Neuronal stem cell (in vitro differentiated cells): ENCODE results near the gene OSGEPL1.
A peak's percentile ranks its signal among the peaks of the same experiment; 100 is the strongest.
"Not testable (repeated sequence)": the region's sequence is repeated elsewhere in the genome, so short reads cannot be mapped to it uniquely, and the experiment has no call there.

Source experiments
- DNase-seq: peaks from one replicate; pipeline ENCODE4 v3.0.0-alpha.2; 2013; ENCODE audit warnings: low spot score
- H2AFZ ChIP-seq: one replicate; pipeline ENCODE4 v1.6.1; 2013; ENCODE audit warnings: mild to moderate bottlenecking, low read length, inconsistent platforms
- H2AK5ac ChIP-seq: 2 replicates; pipeline ENCODE4 v1.6.1; 2013; ENCODE audit warnings: low read depth, mild to moderate bottlenecking, inconsistent platforms, low read length, moderate library complexity, mixed read lengths
- H2BK120ac ChIP-seq: 2 replicates; pipeline ENCODE4 v1.6.1; 2013; ENCODE audit warnings: low read depth, mild to moderate bottlenecking, inconsistent platforms, low read length, moderate library complexity, mixed read lengths
- H2BK12ac ChIP-seq: one replicate; pipeline ENCODE4 v1.6.1; 2013; ENCODE audit warnings: low read length, inconsistent platforms
- H2BK15ac ChIP-seq: 2 replicates; pipeline ENCODE4 v1.6.1; 2013; ENCODE audit warnings: mild to moderate bottlenecking, low read length, inconsistent platforms, mixed read lengths
- H2BK5ac ChIP-seq: one replicate; pipeline ENCODE4 v1.6.1; 2013; ENCODE audit warnings: inconsistent platforms, mild to moderate bottlenecking, low read length, moderate library complexity
- H3K14ac ChIP-seq: one replicate; pipeline ENCODE4 v1.6.1; 2013; ENCODE audit warnings: low read length, inconsistent platforms
- H3K18ac ChIP-seq: 2 replicates; pipeline ENCODE4 v1.6.1; 2013; ENCODE audit warnings: low read length, inconsistent platforms
- H3K23ac ChIP-seq: 2 replicates; pipeline ENCODE4 v1.6.1; 2013; ENCODE audit warnings: low read depth, mild to moderate bottlenecking, mixed read lengths, low read length, inconsistent platforms; ENCODE audit not compliant: poor library complexity
- H3K27ac ChIP-seq: replicated peaks from 3 replicates; pipeline ENCODE4 v1.5.1; 2013; ENCODE audit warnings: low read length, inconsistent platforms
- H3K27me3 ChIP-seq, 3 experiments: 2 replicates each; pipeline ENCODE4 v1.6.1; 2013; ENCODE audit warnings: low read length in 3 of 3, mild to moderate bottlenecking in 2 of 3, inconsistent platforms in 1 of 3, low read depth in 1 of 3, mixed read lengths in 1 of 3, moderate library complexity in 1 of 3; ENCODE audit not compliant: control insufficient read depth in 3 of 3, insufficient read depth in 3 of 3
- H3K36me3 ChIP-seq, 2 donors: replicated peaks in 1 of 2; 2 replicates each; pipeline ENCODE4 v1.6.1; 2013; ENCODE audit warnings: low read length in 2 of 2; ENCODE audit not compliant: control insufficient read depth in 2 of 2, insufficient read depth in 2 of 2
- H3K4ac ChIP-seq: 2 replicates; pipeline ENCODE4 v1.6.1; 2013; ENCODE audit warnings: inconsistent platforms, mild to moderate bottlenecking, low read length, moderate library complexity
- H3K4me1 ChIP-seq, 2 donors: 1 replicate in 1 of 2; 2 replicates in 1 of 2; pipeline ENCODE4 v1.6.1; 2013; ENCODE audit warnings: low read length in 2 of 2, low read depth in 1 of 2; ENCODE audit not compliant: control insufficient read depth in 2 of 2, insufficient read depth in 1 of 2
- H3K4me2 ChIP-seq: one replicate; pipeline ENCODE4 v1.6.1; 2013; ENCODE audit warnings: mild to moderate bottlenecking, low read length, inconsistent platforms; ENCODE audit not compliant: insufficient read depth, poor library complexity, severe bottlenecking
- H3K4me3 ChIP-seq, 2 donors: 2 replicates each; pipeline ENCODE4 v1.5.1; 2013; ENCODE audit warnings: low read length in 2 of 2, mild to moderate bottlenecking in 2 of 2, inconsistent platforms in 1 of 2, moderate library complexity in 1 of 2
- H3K79me1 ChIP-seq: one replicate; pipeline ENCODE4 v1.6.1; 2013; ENCODE audit warnings: low read depth, mild to moderate bottlenecking, inconsistent platforms, low read length, moderate library complexity
- H3K9ac ChIP-seq: one replicate; pipeline ENCODE4 v1.6.1; 2013; ENCODE audit warnings: mild to moderate bottlenecking, low read depth, low read length, inconsistent platforms; ENCODE audit not compliant: poor library complexity
- H3K9me3 ChIP-seq, 2 donors: replicated peaks in 1 of 2; 2 replicates each; pipeline versions ENCODE3 to v1.6.1; 2013; ENCODE audit warnings: low read length in 2 of 2, mild to moderate bottlenecking in 2 of 2, inconsistent platforms in 1 of 2, low read depth in 1 of 2, mixed read lengths in 1 of 2, moderate library complexity in 1 of 2; ENCODE audit not compliant: control insufficient read depth in 2 of 2, insufficient read depth in 1 of 2
- H4K8ac ChIP-seq: one replicate; pipeline ENCODE4 v1.6.1; 2013; ENCODE audit warnings: low read depth, mild to moderate bottlenecking, inconsistent platforms, low read length, moderate library complexity
- H4K91ac ChIP-seq: one replicate; pipeline ENCODE4 v1.6.1; 2013; ENCODE audit warnings: low read length, low read depth, mild to moderate bottlenecking, inconsistent platforms; ENCODE audit not compliant: poor library complexity
- WGBS, 2 donors: extraction: QIAGEN DNeasy Blood & Tissue Kit; methylation state at CpG; one replicate each; pipeline ENCODE4 v1.1.7; 2013; ENCODE audit warnings: missing lambda C conversion rate in 2 of 2, mixed read lengths in 1 of 2; ENCODE audit not compliant: insufficient read length in 2 of 2, insufficient replicate concordance in 1 of 2; ENCODE audit errors: extremely low coverage in 2 of 2; 5-methylcytosine and 5-hydroxymethylcytosine counted together

OSGEPL1 gene

GRCh38 chr2:189762229-189762550, 402 bp downstream of the OSGEPL1 start:
- Histone ChIP-seq H3K4me2 (peak overlapping the region; percentile 45), H4K8ac (no peak overlapping the region), H3K27ac (peak overlapping the region; percentile 89), H3K9ac (peak overlapping the region; percentile 79), H3K14ac (no peak overlapping the region), H3K4me1 (peaks cover 0 to 1% of the 10 kb centered on the region in 2 donors), H3K23ac (no peak overlapping the region), H3K18ac (peak overlapping the region; percentile 76), H2BK15ac (no peak overlapping the region), H2AK5ac (no peak overlapping the region), H3K27me3 (no peaks in the 10 kb centered on the region), H4K91ac (no peak overlapping the region), H3K79me1 (no peaks in the 10 kb centered on the region), H2BK5ac (no peak overlapping the region), H2BK120ac (no peak overlapping the region), H3K4me3 (peak overlapping the region; percentile 77 to 85), H2BK12ac (no peak overlapping the region), H3K9me3 (no peaks in the 10 kb centered on the region), H3K4ac (no peak overlapping the region), H3K36me3 (peaks cover 0 to 21% of the 10 kb centered on the region in 2 donors), H2AFZ (peak overlapping the region; percentile 92)
- DNase-seq, result no peak
- no CpG with 5 or more reads among the region's 7 CpGs for WGBS, 2 donors

DNA sequence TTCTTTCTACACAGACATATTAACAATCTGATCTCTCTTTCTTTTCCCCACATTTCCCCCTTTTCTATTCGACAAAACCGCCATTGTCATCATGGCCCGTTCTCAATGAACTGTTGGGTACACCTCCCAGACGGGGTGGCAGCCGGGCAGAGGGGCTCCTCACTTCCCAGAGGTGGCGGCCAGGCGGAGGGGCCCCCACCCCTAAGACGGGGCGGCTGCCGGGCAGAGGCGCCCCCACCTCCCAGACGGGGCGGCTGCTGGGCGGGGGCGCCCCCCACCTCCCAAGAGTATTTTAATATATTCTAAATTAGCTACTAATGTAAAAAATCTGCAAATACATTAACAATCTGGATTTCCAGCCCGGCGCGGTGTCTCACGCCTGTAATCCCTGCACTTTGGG, 2.4 kb downstream of the OSGEPL1 start:
- WGBS, 2 donors, result no CpG with 5 or more reads among the region's 19 CpGs
- not testable (repeated sequence) for H3K14ac ChIP-seq, H4K8ac ChIP-seq, H3K18ac ChIP-seq, H2AK5ac ChIP-seq, H3K79me1 ChIP-seq, DNase-seq, H2BK15ac ChIP-seq, H4K91ac ChIP-seq, H2BK12ac ChIP-seq, H3K4me3 ChIP-seq, H3K4ac ChIP-seq, H2AFZ ChIP-seq, H3K27ac ChIP-seq, H3K9me3 ChIP-seq, H3K9ac ChIP-seq, H3K4me1 ChIP-seq, H2BK5ac ChIP-seq, H3K4me2 ChIP-seq, H2BK120ac ChIP-seq, H3K27me3 ChIP-seq, H3K36me3 ChIP-seq, H3K23ac ChIP-seq

GRCh38 chr2:189756311-189756952, 6.2 kb downstream of the OSGEPL1 start:
- Histone ChIP-seq H3K23ac (no peak overlapping the region), H2BK5ac (no peak overlapping the region), H3K4me2 (no peak overlapping the region), H3K18ac (no peak overlapping the region), H2BK15ac (no peak overlapping the region), H3K9ac (no peak overlapping the region), H3K14ac (no peak overlapping the region), H2AFZ (no peak overlapping the region), H2BK120ac (no peak overlapping the region), H3K36me3 (peaks cover 12 to 42% of the 10 kb centered on the region in 2 donors), H4K8ac (no peak overlapping the region), H3K4me3 (no peak overlapping the region), H2BK12ac (no peak overlapping the region), H3K4ac (no peak overlapping the region), H3K27me3 (no peaks in the 10 kb centered on the region), H4K91ac (no peak overlapping the region), H3K27ac (no peak overlapping the region), H3K9me3 (no peaks in the 10 kb centered on the region), H3K79me1 (no peaks in the 10 kb centered on the region), H2AK5ac (no peak overlapping the region), H3K4me1 (no peaks in the 10 kb centered on the region)
- DNase-seq, result no peak
- no CpG with 5 or more reads among the region's 2 CpGs for WGBS, 2 donors

DNA sequence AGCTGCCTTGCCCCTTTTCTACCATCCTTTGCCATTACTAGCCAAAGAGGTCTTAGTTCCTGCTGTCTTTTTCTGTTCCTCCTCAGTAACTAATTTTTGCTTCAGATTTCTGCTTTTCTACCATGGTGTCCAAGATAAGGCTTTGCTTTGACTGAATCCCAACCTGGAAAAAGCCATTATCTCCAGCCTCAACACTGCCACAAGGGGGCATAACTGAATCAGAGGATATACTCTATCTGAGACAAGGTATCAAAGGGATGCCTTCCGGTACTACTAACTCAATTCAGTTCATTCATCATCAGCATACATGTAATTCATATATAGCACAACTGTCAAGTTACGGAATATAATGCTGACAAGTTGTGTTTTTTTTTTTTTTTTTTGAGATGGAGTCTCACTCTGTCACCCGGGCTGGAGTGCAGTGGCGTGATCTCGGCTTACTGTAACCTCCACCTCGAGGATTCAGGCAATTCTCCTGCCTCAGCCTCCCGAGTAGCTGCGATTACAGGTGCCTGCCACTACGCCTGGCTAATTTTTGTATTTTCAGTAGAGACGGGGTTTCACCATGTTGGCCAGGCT, 11.4 kb downstream of the OSGEPL1 start:
- DNase-seq, result peak; percentile 14

More for the DNA sequence above, 11.4 kb downstream of the OSGEPL1 start:
- no CpG with 5 or more reads among the region's 10 CpGs for WGBS, 2 donors
- H2BK12ac ChIP-seq, result no peak overlapping the region
- H4K8ac ChIP-seq, result no peak overlapping the region
- no peak overlapping the region for H4K91ac ChIP-seq
- no peak overlapping the region for H3K23ac ChIP-seq
- H3K4ac ChIP-seq, result no peak overlapping the region
- no peaks in the 10 kb centered on the region for H3K27me3 ChIP-seq
- no peak overlapping the region for H3K27ac ChIP-seq
- no peak overlapping the region for H3K9ac ChIP-seq
- no peak overlapping the region for H3K4me2 ChIP-seq
- no peaks in the 10 kb centered on the region for H3K4me1 ChIP-seq
- H2BK5ac ChIP-seq, result no peak overlapping the region
- no peak overlapping the region for H2AFZ ChIP-seq
- H2AK5ac ChIP-seq, result no peak overlapping the region
- H3K79me1 ChIP-seq, result no peaks in the 10 kb centered on the region
- H3K14ac ChIP-seq, result no peak overlapping the region
- H3K36me3 ChIP-seq, result peaks cover 20 to 85% of the 10 kb centered on the region in 2 donors
- no peak overlapping the region for H2BK15ac ChIP-seq
- H3K9me3 ChIP-seq, result no peaks in the 10 kb centered on the region
- H2BK120ac ChIP-seq, result no peak overlapping the region
- H3K18ac ChIP-seq, result no peak overlapping the region
- no peak overlapping the region for H3K4me3 ChIP-seq
